HEK293 (cell line): ENCODE results near the gene FKRP.

Experiments
- CTCF ChIA-PET: fragments of 350-600 bp; formaldehyde crosslinking; extraction: SDS; loops from one replicate; lab custom pipeline; 2021; ENCODE audit warnings: antibody characterized with exemption; lab: Yijun Ruan, JAX
- POLR2A ChIA-PET: fragments of 300-600 bp; formaldehyde crosslinking; extraction: SDS; loops from one replicate; lab custom pipeline; 2020; ENCODE audit warnings: antibody characterized with exemption, inconsistent platforms; lab: Yijun Ruan, JAX
- H3K27ac ChIP-seq: fragments of 200-500 bp; sonication (Bioruptor generic); 2 replicates; pipeline ENCODE4 v1.5.1; 2014; ENCODE audit warnings: low read depth, low read length, control low read depth, inconsistent platforms; ENCODE audit errors: extremely low read depth
- H3K36me3 ChIP-seq, 2 experiments: fragments of 200-500 bp in 1 of 2; sonication (Bioruptor generic) in 1 of 2; 1 replicate in 1 of 2; 2 replicates in 1 of 2; pipeline ENCODE4 v1.5.1; 2014 to 2017; ENCODE audit warnings: inconsistent platforms in 2 of 2, low read length in 2 of 2; ENCODE audit not compliant: control insufficient read depth in 2 of 2, insufficient read depth in 1 of 2
- H3K4me1 ChIP-seq: fragments of 200-500 bp; sonication (Bioruptor generic); 2 replicates; pipeline ENCODE4 v1.5.1; 2014; ENCODE audit warnings: mild to moderate bottlenecking, low read length, inconsistent platforms; ENCODE audit not compliant: control insufficient read depth, insufficient read depth
- H3K4me3 ChIP-seq: 2 replicates; pipeline ENCODE4 v1.5.1; 2011; ENCODE audit warnings: low read depth, mild to moderate bottlenecking, control low read depth, low read length, moderate library complexity
- H3K9me3 ChIP-seq: fragments of 200-500 bp; sonication (Bioruptor generic); 2 replicates; pipeline ENCODE4 v1.5.1; 2014; ENCODE audit warnings: low read depth, low read length, inconsistent platforms; ENCODE audit not compliant: control insufficient read depth, insufficient read depth
- BCL11A ChIP-seq: fragments of 450-650 bp; formaldehyde crosslinking; IDR thresholded peaks from 2 replicates; pipeline ENCODE4 v1.5.1; 2016; ENCODE audit warnings: low read depth, missing biosample characterization, missing genetic modification characterization
- GLI4 ChIP-seq: fragments of 450-650 bp; formaldehyde crosslinking; IDR thresholded peaks from 2 replicates; pipeline ENCODE4 v1.5.1; 2016; ENCODE audit warnings: missing biosample characterization, missing genetic modification characterization
- MYNN ChIP-seq: fragments of 450-650 bp; formaldehyde crosslinking; IDR thresholded peaks from 2 replicates; pipeline ENCODE4 v1.5.1; 2016; ENCODE audit warnings: missing biosample characterization, missing genetic modification characterization, borderline replicate concordance
- RBAK ChIP-seq: fragments of 450-650 bp; formaldehyde crosslinking; IDR thresholded peaks from 2 replicates; pipeline ENCODE4 v1.5.1; 2016; ENCODE audit warnings: missing biosample characterization, missing genetic modification characterization
- SALL2 ChIP-seq: fragments of 450-650 bp; formaldehyde crosslinking; IDR thresholded peaks from 2 replicates; pipeline ENCODE4 v1.5.0; 2017; ENCODE audit warnings: missing biosample characterization, mild to moderate bottlenecking, missing genetic modification characterization, borderline replicate concordance
- SP3 ChIP-seq: fragments of 450-650 bp; formaldehyde crosslinking; IDR thresholded peaks from 2 replicates; pipeline ENCODE4 v1.5.1; 2016; ENCODE audit warnings: missing biosample characterization, missing genetic modification characterization
- SP7 ChIP-seq: fragments of 450-650 bp; formaldehyde crosslinking; IDR thresholded peaks from 2 replicates; pipeline ENCODE4 v1.5.1; 2016; ENCODE audit warnings: missing biosample characterization, missing genetic modification characterization
- ZBTB48 ChIP-seq: fragments of 450-650 bp; formaldehyde crosslinking; IDR thresholded peaks from 2 replicates; pipeline ENCODE4 v1.5.1; 2016; ENCODE audit warnings: missing biosample characterization, missing genetic modification characterization
- ZFP37 ChIP-seq: fragments of 450-650 bp; formaldehyde crosslinking; IDR thresholded peaks from 2 replicates; pipeline ENCODE4 v1.5.1; 2016; ENCODE audit warnings: missing biosample characterization, missing genetic modification characterization
- ZNF292 ChIP-seq: fragments of 450-650 bp; formaldehyde crosslinking; IDR thresholded peaks from 2 replicates; pipeline ENCODE4 v1.5.1; 2016; ENCODE audit warnings: low read depth, missing biosample characterization, missing genetic modification characterization, borderline replicate concordance
- ZNF366 ChIP-seq: fragments of 450-650 bp; formaldehyde crosslinking; conservative IDR thresholded peaks from 2 replicates; pipeline ENCODE4 v1.5.1; 2016; ENCODE audit warnings: missing biosample characterization, missing genetic modification characterization
- ZNF404 ChIP-seq: fragments of 450-650 bp; formaldehyde crosslinking; IDR thresholded peaks from 2 replicates; pipeline ENCODE4 v1.5.1; 2017; ENCODE audit warnings: missing biosample characterization, missing genetic modification characterization
- ZNF510 ChIP-seq: fragments of 450-650 bp; formaldehyde crosslinking; IDR thresholded peaks from 2 replicates; pipeline ENCODE4 v1.5.1; 2018; ENCODE audit warnings: mild to moderate bottlenecking, missing genetic modification characterization, missing biosample characterization; ENCODE audit not compliant: insufficient replicate concordance
- ZNF549 ChIP-seq: fragments of 450-650 bp; IDR thresholded peaks from 2 replicates; pipeline ENCODE4 v1.5.1; 2018; ENCODE audit warnings: missing biosample characterization, missing genetic modification characterization, mild to moderate bottlenecking, inconsistent platforms, moderate library complexity
- ZNF777 ChIP-seq: fragments of 450-650 bp; formaldehyde crosslinking; IDR thresholded peaks from 2 replicates; pipeline ENCODE4 v1.5.1; 2017; ENCODE audit warnings: missing biosample characterization, missing genetic modification characterization, borderline replicate concordance
- ZSCAN30 ChIP-seq: fragments of 450-650 bp; IDR thresholded peaks from 2 replicates; pipeline ENCODE4 v1.5.1; 2018; ENCODE audit warnings: missing biosample characterization, mild to moderate bottlenecking, missing genetic modification characterization, moderate library complexity
- TF ChIP-seq, protein P1 (sequence below): fragments of 450-650 bp; formaldehyde crosslinking; IDR thresholded peaks from 2 replicates; pipeline ENCODE4 v1.5.1; 2016; ENCODE audit warnings: missing biosample characterization, missing genetic modification characterization, low read depth
- TF ChIP-seq, protein P2 (sequence below): fragments of 450-650 bp; formaldehyde crosslinking; IDR thresholded peaks from 2 replicates; pipeline ENCODE4 v1.5.1; 2016; ENCODE audit warnings: missing biosample characterization, missing genetic modification characterization, low read depth
- TF ChIP-seq, protein P3 (sequence below): fragments of 450-650 bp; formaldehyde crosslinking; IDR thresholded peaks from 2 replicates; pipeline ENCODE4 v1.5.1; 2016; ENCODE audit warnings: missing biosample characterization, missing genetic modification characterization
- TF ChIP-seq, protein P4 (sequence below): fragments of 450-650 bp; formaldehyde crosslinking; IDR thresholded peaks from 2 replicates; pipeline ENCODE4 v1.5.1; 2016; ENCODE audit warnings: missing biosample characterization, missing genetic modification characterization
- TF ChIP-seq, protein P5 (sequence below): fragments of 450-650 bp; formaldehyde crosslinking; IDR thresholded peaks from 2 replicates; pipeline ENCODE4 v1.5.1; 2016; ENCODE audit warnings: missing biosample characterization, missing genetic modification characterization
- TF ChIP-seq, protein P6 (sequence below): fragments of 450-650 bp; IDR thresholded peaks from 2 replicates; pipeline ENCODE4 v1.5.1; 2018; ENCODE audit warnings: missing biosample characterization, missing genetic modification characterization
- TF ChIP-seq, protein P7 (sequence below): fragments of 450-650 bp; formaldehyde crosslinking; IDR thresholded peaks from 2 replicates; pipeline ENCODE4 v1.5.1; 2016; ENCODE audit warnings: missing biosample characterization, missing genetic modification characterization

The FKRP gene

DNA sequence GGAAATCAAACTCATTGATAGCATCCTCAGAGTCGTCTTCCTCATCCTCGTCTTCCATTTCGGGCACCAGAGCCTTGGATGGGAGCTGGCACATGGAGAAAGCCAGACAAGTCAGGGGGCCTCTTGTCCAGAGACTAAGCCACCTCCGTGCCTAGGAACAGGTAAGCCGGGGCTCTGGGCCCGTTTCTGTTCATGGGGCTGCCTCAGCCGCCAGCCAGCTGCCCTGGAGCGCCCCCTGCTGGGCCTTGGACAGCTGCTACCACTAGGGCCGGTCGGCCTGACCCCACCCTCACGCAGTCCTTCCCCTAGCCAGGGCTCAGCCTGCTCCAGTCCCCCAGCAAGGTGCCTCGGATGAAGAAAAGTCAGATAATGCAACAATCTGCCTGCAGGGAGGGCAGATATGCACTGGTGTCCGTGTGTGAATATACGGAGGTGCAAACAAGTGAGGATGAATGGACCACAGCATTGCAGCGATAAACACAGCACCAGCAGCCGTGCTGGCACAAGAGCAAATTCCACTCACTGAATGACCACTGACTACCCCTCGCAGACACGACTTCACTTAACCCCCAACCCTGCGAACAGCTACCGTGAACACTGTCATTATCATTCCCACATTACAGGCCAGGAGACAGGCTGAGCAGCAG lies 17.0 kb upstream of the FKRP start:
- ChIA-PET CTCF (interaction anchor here (0.6 to 6.3 kb wide), 32 partner anchors 8 to 245 kb away, joined by 3 to 69 read pairs (median 4); partner anchors contain the start of gene DACT3), POLR2A (interaction anchor here (0.8 kb wide), 1 partner anchor 9 kb away, joined by 3 read pairs; no protein-coding TSS in a partner anchor)
- Histone ChIP-seq H3K9me3 (no peaks in the 10 kb centered on the region), H3K4me3 (no peak overlapping the region), H3K27ac (no peak overlapping the region), H3K36me3 (peaks cover 28 to 99% of the 10 kb centered on the region in 2 experiments), H3K4me1 (no peaks in the 10 kb centered on the region; the same call in 1 of the 2 replicates)
- TF ChIP-seq, protein P1, sequence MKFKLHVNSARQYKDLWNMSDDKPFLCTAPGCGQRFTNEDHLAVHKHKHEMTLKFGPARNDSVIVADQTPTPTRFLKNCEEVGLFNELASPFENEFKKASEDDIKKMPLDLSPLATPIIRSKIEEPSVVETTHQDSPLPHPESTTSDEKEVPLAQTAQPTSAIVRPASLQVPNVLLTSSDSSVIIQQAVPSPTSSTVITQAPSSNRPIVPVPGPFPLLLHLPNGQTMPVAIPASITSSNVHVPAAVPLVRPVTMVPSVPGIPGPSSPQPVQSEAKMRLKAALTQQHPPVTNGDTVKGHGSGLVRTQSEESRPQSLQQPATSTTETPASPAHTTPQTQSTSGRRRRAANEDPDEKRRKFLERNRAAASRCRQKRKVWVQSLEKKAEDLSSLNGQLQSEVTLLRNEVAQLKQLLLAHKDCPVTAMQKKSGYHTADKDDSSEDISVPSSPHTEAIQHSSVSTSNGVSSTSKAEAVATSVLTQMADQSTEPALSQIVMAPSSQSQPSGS (tag by site-specific recombination) = no peak
- TF ChIP-seq BCL11A (tag by site-specific recombination) (peak; percentile 25; the same call in 1 of the 2 replicates), SP7 (tag by site-specific recombination) (no peak), ZNF510 (no peak), ZSCAN30 (no peak), SALL2 (tag by site-specific recombination) (no peak), MYNN (tag by site-specific recombination) (no peak), SP3 (tag by site-specific recombination) (no peak), ZNF366 (tag by site-specific recombination) (no peak), ZNF549 (tag by site-specific recombination) (no peak), ZBTB48 (tag by site-specific recombination) (no peak; the same call in 1 of the 2 replicates), ZNF292 (no peak), ZNF404 (tag by site-specific recombination) (no peak), GLI4 (tag by site-specific recombination) (no peak), ZFP37 (tag by site-specific recombination) (no peak), RBAK (0 out of 2 replicates have a peak, but pooled peaks have one; percentile 24), ZNF777 (tag by site-specific recombination) (no peak)
- TF ChIP-seq, protein P2, sequence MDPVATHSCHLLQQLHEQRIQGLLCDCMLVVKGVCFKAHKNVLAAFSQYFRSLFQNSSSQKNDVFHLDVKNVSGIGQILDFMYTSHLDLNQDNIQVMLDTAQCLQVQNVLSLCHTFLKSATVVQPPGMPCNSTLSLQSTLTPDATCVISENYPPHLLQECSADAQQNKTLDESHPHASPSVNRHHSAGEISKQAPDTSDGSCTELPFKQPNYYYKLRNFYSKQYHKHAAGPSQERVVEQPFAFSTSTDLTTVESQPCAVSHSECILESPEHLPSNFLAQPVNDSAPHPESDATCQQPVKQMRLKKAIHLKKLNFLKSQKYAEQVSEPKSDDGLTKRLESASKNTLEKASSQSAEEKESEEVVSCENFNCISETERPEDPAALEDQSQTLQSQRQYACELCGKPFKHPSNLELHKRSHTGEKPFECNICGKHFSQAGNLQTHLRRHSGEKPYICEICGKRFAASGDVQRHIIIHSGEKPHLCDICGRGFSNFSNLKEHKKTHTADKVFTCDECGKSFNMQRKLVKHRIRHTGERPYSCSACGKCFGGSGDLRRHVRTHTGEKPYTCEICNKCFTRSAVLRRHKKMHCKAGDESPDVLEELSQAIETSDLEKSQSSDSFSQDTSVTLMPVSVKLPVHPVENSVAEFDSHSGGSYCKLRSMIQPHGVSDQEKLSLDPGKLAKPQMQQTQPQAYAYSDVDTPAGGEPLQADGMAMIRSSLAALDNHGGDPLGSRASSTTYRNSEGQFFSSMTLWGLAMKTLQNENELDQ = no peak
- TF ChIP-seq, protein P3, sequence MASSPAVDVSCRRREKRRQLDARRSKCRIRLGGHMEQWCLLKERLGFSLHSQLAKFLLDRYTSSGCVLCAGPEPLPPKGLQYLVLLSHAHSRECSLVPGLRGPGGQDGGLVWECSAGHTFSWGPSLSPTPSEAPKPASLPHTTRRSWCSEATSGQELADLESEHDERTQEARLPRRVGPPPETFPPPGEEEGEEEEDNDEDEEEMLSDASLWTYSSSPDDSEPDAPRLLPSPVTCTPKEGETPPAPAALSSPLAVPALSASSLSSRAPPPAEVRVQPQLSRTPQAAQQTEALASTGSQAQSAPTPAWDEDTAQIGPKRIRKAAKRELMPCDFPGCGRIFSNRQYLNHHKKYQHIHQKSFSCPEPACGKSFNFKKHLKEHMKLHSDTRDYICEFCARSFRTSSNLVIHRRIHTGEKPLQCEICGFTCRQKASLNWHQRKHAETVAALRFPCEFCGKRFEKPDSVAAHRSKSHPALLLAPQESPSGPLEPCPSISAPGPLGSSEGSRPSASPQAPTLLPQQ (tag by site-specific recombination) = peak; percentile 41; the same call in 1 of the 2 replicates
- TF ChIP-seq, protein P4, sequence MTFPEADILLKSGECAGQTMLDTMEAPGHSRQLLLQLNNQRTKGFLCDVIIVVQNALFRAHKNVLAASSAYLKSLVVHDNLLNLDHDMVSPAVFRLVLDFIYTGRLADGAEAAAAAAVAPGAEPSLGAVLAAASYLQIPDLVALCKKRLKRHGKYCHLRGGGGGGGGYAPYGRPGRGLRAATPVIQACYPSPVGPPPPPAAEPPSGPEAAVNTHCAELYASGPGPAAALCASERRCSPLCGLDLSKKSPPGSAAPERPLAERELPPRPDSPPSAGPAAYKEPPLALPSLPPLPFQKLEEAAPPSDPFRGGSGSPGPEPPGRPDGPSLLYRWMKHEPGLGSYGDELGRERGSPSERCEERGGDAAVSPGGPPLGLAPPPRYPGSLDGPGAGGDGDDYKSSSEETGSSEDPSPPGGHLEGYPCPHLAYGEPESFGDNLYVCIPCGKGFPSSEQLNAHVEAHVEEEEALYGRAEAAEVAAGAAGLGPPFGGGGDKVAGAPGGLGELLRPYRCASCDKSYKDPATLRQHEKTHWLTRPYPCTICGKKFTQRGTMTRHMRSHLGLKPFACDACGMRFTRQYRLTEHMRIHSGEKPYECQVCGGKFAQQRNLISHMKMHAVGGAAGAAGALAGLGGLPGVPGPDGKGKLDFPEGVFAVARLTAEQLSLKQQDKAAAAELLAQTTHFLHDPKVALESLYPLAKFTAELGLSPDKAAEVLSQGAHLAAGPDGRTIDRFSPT (tag by site-specific recombination) = no peak
- TF ChIP-seq, protein P5, sequence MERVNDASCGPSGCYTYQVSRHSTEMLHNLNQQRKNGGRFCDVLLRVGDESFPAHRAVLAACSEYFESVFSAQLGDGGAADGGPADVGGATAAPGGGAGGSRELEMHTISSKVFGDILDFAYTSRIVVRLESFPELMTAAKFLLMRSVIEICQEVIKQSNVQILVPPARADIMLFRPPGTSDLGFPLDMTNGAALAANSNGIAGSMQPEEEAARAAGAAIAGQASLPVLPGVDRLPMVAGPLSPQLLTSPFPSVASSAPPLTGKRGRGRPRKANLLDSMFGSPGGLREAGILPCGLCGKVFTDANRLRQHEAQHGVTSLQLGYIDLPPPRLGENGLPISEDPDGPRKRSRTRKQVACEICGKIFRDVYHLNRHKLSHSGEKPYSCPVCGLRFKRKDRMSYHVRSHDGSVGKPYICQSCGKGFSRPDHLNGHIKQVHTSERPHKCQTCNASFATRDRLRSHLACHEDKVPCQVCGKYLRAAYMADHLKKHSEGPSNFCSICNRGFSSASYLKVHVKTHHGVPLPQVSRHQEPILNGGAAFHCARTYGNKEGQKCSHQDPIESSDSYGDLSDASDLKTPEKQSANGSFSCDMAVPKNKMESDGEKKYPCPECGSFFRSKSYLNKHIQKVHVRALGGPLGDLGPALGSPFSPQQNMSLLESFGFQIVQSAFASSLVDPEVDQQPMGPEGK = peak; percentile 36; the same call in 1 of the 2 replicates
- TF ChIP-seq, protein P6, sequence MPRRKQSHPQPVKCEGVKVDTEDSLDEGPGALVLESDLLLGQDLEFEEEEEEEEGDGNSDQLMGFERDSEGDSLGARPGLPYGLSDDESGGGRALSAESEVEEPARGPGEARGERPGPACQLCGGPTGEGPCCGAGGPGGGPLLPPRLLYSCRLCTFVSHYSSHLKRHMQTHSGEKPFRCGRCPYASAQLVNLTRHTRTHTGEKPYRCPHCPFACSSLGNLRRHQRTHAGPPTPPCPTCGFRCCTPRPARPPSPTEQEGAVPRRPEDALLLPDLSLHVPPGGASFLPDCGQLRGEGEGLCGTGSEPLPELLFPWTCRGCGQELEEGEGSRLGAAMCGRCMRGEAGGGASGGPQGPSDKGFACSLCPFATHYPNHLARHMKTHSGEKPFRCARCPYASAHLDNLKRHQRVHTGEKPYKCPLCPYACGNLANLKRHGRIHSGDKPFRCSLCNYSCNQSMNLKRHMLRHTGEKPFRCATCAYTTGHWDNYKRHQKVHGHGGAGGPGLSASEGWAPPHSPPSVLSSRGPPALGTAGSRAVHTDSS (tag by site-specific recombination) = peak; percentile 61
- TF ChIP-seq, protein P7, sequence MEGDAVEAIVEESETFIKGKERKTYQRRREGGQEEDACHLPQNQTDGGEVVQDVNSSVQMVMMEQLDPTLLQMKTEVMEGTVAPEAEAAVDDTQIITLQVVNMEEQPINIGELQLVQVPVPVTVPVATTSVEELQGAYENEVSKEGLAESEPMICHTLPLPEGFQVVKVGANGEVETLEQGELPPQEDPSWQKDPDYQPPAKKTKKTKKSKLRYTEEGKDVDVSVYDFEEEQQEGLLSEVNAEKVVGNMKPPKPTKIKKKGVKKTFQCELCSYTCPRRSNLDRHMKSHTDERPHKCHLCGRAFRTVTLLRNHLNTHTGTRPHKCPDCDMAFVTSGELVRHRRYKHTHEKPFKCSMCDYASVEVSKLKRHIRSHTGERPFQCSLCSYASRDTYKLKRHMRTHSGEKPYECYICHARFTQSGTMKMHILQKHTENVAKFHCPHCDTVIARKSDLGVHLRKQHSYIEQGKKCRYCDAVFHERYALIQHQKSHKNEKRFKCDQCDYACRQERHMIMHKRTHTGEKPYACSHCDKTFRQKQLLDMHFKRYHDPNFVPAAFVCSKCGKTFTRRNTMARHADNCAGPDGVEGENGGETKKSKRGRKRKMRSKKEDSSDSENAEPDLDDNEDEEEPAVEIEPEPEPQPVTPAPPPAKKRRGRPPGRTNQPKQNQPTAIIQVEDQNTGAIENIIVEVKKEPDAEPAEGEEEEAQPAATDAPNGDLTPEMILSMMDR (tag by site-specific recombination) = peak; percentile 86
